LNCaP clone FGC (cell line): ENCODE measurements around the gene PPP1R37.

Experiments used
- DNase-seq: peaks from one replicate; pipeline ENCODE4 v3.0.0-alpha.2; 2011; ENCODE audit warnings: low read depth
- H3K4me3 ChIP-seq: 2 replicates; pipeline ENCODE4 v1.5.1; 2011; ENCODE audit warnings: mild to moderate bottlenecking, low read depth, low read length, control low read depth
- TF ChIP-seq, protein P1 (sequence below): IDR thresholded peaks from 2 replicates; pipeline ENCODE4 v1.5.1; 2012; ENCODE audit warnings: mild to moderate bottlenecking; ENCODE audit not compliant: control insufficient read depth, insufficient read depth; ENCODE audit errors: extremely low read depth

The PPP1R37 gene

DNA sequence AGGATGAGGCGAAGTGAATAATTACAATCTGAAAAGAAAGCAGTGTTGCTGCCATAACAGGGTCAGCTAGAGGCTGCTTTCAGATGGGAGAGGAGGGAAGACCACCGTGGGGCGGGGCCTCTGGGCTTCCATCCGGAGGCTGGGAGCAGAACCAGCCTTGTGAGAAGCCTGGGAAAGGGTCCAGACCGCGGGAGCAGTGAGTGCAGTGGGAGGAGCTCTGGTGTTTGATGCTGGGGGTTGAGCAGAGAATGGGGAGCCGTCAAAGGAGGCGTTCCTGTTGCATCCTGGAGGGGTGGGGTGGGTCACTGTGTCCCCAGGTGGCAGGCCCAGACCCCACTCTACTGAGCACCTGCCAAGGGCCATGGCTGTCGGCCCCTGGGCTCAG, 49.7 kb downstream of the PPP1R37 start:
- TF ChIP-seq, protein P1, sequence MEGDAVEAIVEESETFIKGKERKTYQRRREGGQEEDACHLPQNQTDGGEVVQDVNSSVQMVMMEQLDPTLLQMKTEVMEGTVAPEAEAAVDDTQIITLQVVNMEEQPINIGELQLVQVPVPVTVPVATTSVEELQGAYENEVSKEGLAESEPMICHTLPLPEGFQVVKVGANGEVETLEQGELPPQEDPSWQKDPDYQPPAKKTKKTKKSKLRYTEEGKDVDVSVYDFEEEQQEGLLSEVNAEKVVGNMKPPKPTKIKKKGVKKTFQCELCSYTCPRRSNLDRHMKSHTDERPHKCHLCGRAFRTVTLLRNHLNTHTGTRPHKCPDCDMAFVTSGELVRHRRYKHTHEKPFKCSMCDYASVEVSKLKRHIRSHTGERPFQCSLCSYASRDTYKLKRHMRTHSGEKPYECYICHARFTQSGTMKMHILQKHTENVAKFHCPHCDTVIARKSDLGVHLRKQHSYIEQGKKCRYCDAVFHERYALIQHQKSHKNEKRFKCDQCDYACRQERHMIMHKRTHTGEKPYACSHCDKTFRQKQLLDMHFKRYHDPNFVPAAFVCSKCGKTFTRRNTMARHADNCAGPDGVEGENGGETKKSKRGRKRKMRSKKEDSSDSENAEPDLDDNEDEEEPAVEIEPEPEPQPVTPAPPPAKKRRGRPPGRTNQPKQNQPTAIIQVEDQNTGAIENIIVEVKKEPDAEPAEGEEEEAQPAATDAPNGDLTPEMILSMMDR = no peak
- DNase-seq = no peak
- H3K4me3 ChIP-seq = no peak overlapping the region

DNA sequence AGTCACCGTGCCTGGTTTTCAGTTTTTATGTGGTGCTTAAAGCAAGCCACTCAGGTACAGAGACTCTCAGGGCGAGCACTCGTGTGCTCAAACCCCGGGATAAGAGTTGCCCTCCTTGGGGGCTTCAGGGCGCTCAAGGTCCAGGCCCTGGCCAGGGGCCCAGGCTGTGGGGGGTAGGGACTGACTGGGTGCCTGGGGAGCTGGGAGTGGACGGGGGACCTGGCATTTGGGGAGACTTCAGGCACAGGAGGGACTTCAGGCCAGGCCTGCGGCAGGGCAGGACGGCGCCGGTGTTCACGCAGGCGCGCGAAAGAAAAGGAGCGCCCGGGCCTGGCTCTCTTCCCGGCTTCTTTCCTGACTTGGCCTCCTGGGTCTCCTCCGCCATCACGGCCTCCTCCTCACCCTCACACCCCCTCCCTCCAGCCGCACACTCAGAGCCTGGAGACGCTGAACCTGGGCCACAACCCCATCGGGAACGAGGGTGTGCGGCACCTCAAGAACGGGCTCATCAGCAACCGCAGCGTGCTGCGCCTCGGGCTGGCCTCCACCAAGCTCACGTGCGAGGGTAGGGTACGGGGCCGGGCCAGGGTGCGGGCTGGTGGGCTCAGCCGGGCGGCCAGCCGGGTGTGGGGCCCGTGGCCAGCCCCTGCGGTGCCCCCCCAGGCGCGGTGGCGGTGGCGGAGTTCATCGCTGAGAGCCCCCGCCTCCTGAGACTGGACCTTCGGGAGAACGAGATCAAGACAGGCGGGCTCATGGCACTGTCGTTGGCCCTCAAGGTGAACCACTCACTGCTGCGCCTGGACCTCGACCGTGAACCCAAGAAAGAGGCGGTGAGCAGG, 51.7 kb downstream of the PPP1R37 start:
- H3K4me3 ChIP-seq = no peak overlapping the region

DNA sequence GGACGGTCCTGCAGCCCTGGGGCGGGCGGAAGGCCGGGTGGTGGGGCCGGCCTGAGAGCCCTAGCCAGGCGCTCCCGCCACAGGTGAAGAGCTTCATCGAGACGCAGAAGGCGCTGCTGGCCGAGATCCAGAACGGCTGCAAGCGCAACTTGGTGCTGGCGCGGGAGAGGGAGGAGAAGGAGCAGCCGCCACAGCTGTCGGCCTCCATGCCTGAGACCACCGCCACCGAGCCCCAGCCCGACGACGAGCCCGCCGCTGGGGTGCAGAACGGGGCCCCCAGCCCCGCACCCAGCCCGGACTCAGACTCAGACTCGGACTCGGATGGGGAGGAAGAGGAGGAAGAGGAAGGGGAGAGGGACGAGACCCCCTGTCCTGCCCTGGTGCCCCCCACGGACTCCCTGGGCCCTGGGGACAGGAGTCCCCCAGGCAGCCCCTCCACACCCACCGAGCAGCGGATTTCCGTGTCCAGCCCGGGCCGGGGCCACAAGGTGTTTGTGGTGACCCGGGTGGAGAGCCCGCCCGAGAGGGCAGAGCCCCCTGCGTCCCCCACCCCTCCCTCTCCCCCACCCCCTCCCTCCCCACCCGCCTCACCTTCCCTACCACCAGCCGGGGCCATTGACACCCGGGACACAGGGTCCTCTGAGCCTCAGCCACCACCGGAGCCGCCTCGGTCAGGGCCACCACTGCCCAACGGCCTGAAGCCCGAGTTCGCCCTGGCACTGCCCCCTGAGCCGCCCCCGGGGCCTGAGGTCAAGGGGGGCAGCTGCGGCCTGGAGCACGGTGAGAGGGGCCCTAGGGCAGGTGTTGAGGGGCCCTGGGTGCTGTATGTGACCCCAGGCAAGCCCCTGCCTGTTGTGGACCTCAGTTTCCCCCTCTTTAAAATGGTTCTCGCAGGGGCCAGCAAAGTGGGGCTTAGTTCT, 52.6 kb downstream of the PPP1R37 start:
- no peak overlapping the region for H3K4me3 ChIP-seq
- DNase-seq = no peak
- TF ChIP-seq, protein P1 = no peak

More for the DNA sequence above, 51.7 kb downstream of the PPP1R37 start:
- TF ChIP-seq, protein P1 = no peak
- DNase-seq = no peak

DNA sequence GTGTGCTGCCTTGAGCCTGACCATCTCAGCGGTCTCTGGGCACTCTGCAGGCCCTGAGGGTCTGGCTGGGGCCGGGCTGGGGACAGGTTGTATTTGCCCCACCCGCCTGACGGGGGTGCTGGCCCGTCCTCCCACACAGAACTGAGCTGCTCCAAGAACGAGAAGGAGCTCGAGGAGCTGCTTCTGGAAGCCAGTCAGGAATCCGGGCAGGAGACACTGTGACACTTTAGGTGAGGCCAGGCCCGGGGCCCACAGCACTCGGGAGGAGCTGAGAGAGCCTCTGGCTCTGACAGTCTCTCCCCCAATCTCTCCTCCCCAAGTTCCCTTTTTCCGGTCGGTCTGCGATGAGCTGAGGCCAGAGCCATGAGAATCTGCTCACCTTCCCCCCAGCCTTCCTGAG, 53.3 kb downstream of the PPP1R37 start:
- no peak for DNase-seq
- H3K4me3 ChIP-seq = no peak overlapping the region
- TF ChIP-seq, protein P1 = no peak

DNA sequence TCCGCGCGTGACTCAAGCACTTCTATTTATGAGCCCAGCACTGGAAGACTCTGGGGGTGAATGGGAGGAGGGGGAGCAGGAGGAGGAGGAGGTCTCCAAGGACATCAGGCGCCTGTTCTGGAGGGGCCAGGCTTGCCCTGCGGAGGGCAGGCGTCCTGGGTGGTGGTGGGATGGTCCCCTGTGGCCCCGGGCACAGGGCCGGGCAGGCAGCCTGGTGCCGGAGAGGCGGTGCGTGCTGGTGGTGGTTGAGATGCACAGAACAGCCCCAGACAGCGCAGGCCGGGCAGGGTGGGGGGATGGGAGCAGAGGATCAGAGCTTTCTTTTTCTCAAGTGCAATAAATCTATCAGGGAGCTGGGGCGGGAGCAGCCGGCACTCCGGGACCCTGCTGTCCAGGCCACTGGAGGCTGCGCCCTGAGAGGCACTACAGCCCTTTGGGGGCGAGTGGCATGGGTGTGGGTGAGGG, 53.8 kb downstream of the PPP1R37 start:
- TF ChIP-seq, protein P1 = no peak
- no peak overlapping the region for H3K4me3 ChIP-seq
- DNase-seq = no peak

DNA sequence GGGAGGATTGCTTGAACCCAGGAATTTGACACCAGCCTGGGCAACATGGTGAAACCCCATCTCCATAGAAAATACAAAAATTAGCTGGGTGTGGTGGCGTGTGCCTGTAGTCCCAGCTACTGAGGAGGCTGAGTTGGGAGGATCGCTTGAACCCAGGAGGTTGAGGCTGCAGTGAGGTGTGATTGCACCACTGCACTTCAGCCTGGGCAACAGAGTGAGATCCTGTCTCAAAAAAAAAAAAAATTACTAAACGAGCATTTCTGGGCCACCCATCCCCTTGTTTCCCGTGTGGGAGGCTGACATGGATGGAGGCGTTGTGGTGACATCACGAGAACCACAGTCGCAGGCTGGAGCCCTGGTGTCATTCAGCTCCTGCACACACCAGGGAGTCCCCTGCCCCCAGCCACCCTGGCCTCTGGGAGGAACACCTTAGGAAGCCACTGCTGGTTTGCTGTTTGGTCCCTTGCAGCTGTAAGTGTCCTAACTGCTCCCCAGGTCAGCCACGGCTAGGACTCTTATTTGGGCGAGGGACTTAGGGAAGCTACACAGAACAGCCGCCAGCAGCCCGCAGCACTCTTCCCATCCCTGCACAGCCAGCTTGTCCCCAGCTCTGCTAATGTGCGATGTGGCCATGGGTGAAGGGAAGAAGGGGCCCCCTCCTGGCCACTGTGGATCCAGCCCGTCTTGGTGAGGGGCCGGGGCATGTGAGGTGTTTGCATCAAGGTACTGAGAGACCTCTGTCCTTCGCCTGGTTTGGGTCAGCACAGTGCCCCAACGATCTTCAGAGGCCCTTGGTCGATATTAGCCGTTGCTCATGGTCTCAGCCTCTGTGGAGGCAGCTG, 55.1 kb downstream of the PPP1R37 start:
- H3K4me3 ChIP-seq = no peak overlapping the region
- TF ChIP-seq, protein P1 = no peak
- DNase-seq = no peak
